Type B pancreatic cell (in vitro differentiated cells): ENCODE measurements around the gene FRMD1. TPM values are rescaled to one million over a fixed set of nuclear protein-coding genes. Genes with fewer than 3 reads are reported as not detected.

ENCODE experiments used
- DNase-seq: peaks from one replicate; pipeline ENCODE4 v3.0.0; 2021; ENCODE audit warnings: mixed read lengths; ENCODE audit not compliant: unreplicated experiment; ENCODE audit errors: extremely low spot score
- H3K27ac Mint-ChIP-seq: 2 replicates; pipeline ENCODE4 v1.8.0; 2021; ENCODE audit warnings: mild to moderate bottlenecking, mixed read lengths
- H3K27me3 Mint-ChIP-seq: 2 replicates; pipeline ENCODE4 v1.8.0; 2021; ENCODE audit warnings: mixed read lengths
- H3K36me3 Mint-ChIP-seq: 2 replicates; pipeline ENCODE4 v1.8.0; 2021; ENCODE audit warnings: mixed read lengths
- H3K4me1 Mint-ChIP-seq: one replicate; pipeline ENCODE4 v1.8.0; 2021; ENCODE audit warnings: mixed read lengths; ENCODE audit not compliant: unreplicated experiment
- H3K4me3 Mint-ChIP-seq: 2 replicates; pipeline ENCODE4 v1.8.0; 2021; ENCODE audit warnings: mild to moderate bottlenecking, mixed read lengths
- H3K9me3 Mint-ChIP-seq: 2 replicates; pipeline ENCODE4 v1.8.0; 2021; ENCODE audit warnings: mixed read lengths
- CTCF ChIP-seq: fragments of 200-600 bp; sonication (generic); conservative IDR thresholded peaks from 2 replicates; pipeline ENCODE4 v1.5.0; 2021; ENCODE audit warnings: antibody characterized with exemption, mild to moderate bottlenecking
- total RNA-seq: library from RNA; stranded (reverse); gene quantifications from 2 replicates; pipeline ENCODE4 v1.2.1, GENCODE V29; 2021; ENCODE audit warnings: low replicate concordance

The FRMD1 gene
- total RNA-seq, 1 donor from 2014 or later = 0.17 TPM

- Mint-ChIP-seq H3K27ac (no peak overlapping the region), H3K27me3 (peaks cover 2% of the 10 kb centered on the region), H3K4me1 (peaks cover 5% of the 10 kb centered on the region), H3K4me3 (no peak overlapping the region), H3K36me3 (no peaks in the 10 kb centered on the region), H3K9me3 (no peaks in the 10 kb centered on the region)
- DNase-seq = no peak
- no peak for TF ChIP-seq CTCF
Measured at GRCh38 chr6:168015009-168015408, 64.0 kb downstream of the FRMD1 start.

- H3K4me3 Mint-ChIP-seq = no peak overlapping the region
- H3K4me1 Mint-ChIP-seq = peaks cover 5% of the 10 kb centered on the region
- DNase-seq = no peak
- no peak overlapping the region for H3K27ac Mint-ChIP-seq
- H3K27me3 Mint-ChIP-seq = peaks cover 2% of the 10 kb centered on the region
- no peak for TF ChIP-seq CTCF
- H3K9me3 Mint-ChIP-seq = no peaks in the 10 kb centered on the region
- H3K36me3 Mint-ChIP-seq = no peaks in the 10 kb centered on the region
Measured at GRCh38 chr6:168014428-168014827, 64.6 kb downstream of the FRMD1 start.

- H3K36me3 Mint-ChIP-seq = no peaks in the 10 kb centered on the region
- DNase-seq = no peak
- peaks cover 2% of the 10 kb centered on the region for H3K27me3 Mint-ChIP-seq
- H3K4me1 Mint-ChIP-seq = peaks cover 5% of the 10 kb centered on the region
- no peak overlapping the region for H3K4me3 Mint-ChIP-seq
- no peaks in the 10 kb centered on the region for H3K9me3 Mint-ChIP-seq
- H3K27ac Mint-ChIP-seq = no peak overlapping the region
- no peak for TF ChIP-seq CTCF
Measured at GRCh38 chr6:168013250-168013915, 65.6 kb downstream of the FRMD1 start.

- Mint-ChIP-seq H3K9me3 (no peaks in the 10 kb centered on the region), H3K4me3 (no peak overlapping the region)
- no peak for DNase-seq
Measured at GRCh38 chr6:168012431-168013249, 66.4 kb downstream of the FRMD1 start.

GRCh38 chr6:168011291-168011690 is 67.7 kb downstream of the FRMD1 start:
- H3K36me3 Mint-ChIP-seq = no peaks in the 10 kb centered on the region
- DNase-seq = no peak
- peaks cover 2% of the 10 kb centered on the region for H3K27me3 Mint-ChIP-seq
- H3K4me3 Mint-ChIP-seq = no peak overlapping the region
- no peak for TF ChIP-seq CTCF
- H3K27ac Mint-ChIP-seq = no peak overlapping the region
- H3K9me3 Mint-ChIP-seq = no peaks in the 10 kb centered on the region
- no peaks in the 10 kb centered on the region for H3K4me1 Mint-ChIP-seq

More at GRCh38 chr6:168012431-168013249, 66.4 kb downstream of the FRMD1 start:
- Mint-ChIP-seq H3K36me3 (no peaks in the 10 kb centered on the region), H3K4me1 (peaks cover 5% of the 10 kb centered on the region), H3K27me3 (peaks cover 2% of the 10 kb centered on the region), H3K27ac (no peak overlapping the region)
- no peak for TF ChIP-seq CTCF
